Measurements from ENCODE around the gene CDC34.

CDC34 gene

GRCh38 chr19:497869-498510, 33.6 kb upstream of the CDC34 start:
- no peak for DNase-seq

- no peak for DNase-seq
Measured at GRCh38 chr19:498511-498891, 33.1 kb upstream of the CDC34 start.

GRCh38 chr19:498977-499623, 32.5 kb upstream of the CDC34 start:
- DNase-seq = no peak

GRCh38 chr19:501646-502045, 29.9 kb upstream of the CDC34 start:
- DNase-seq = no peak

DNA sequence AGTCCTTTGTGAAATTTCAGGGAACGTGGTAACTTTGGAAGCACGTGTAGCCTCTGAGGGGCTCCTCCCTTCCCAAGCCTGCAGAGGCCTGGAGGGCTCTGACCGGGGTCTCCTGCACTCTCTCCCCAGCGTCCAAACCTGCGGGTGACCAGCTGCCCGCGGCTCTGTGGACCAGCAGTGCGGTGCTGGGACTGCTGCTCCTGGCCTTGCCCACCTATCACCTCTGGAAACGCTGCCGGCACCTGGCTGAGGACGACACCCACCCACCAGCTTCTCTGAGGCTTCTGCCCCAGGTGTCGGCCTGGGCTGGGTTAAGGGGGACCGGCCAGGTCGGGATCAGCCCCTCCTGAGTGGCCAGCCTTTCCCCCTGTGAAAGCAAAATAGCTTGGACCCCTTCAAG, 26.9 kb upstream of the CDC34 start:
- DNase-seq = no peak

GRCh38 chr19:506404-507285, 24.9 kb upstream of the CDC34 start:
- peak; percentile 96 for DNase-seq

GRCh38 chr19:507286-508203, 24.0 kb upstream of the CDC34 start, which contains the start of gene TPGS1:
TPGS1 (plus strand) TSS chr19:507497; CDS start chr19:507507, 10 bp downstream.
- DNase-seq = peak; percentile 48

DNA sequence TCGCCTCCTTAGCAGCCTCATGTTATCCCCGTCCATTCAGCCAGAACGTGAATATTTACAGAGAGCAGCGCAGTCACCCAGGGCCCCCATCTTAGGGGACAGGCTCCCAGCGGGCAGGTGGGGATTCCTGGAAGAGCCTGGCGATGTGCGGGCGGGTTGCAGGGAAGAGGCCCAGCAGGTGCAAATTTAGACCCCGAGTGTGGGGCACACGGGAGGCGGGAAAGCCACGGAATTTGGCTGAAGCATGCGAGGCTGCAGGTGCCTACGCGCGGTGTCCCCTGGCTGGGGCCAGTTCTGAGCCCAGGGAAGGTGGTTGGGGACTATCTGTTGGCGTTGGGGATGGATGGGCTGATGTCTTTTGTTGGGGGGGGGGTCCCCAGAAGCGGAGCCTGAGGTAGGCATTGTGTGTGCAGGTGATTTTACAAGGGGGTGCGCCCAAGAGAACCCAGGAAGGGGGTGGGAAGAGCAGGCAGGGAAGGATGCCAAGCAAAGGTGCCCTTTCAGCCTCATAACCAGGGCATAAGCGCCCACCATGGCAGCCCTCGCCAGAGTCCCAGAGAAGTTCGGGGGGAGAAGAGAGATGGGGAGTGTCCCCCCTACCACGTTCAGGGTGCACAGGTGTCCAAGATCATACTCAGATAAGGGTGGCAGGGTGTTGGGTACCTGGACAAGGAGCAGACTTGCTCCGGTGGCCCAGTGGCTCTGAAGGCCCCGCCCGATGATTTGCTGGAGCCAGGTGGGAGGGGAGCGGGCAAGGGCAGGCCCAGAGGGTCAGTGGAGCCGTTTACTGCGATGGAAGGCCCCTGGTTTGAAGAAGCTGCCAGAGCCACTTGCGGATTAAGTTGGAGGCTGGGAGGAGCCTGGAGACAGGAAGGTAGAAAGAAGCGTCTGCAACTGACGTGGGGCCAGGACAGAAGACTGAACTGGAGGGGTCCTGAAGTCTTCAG, 23.1 kb upstream of the CDC34 start:
- DNase-seq = no peak

- peak; percentile 61 for DNase-seq
Measured at GRCh38 chr19:510606-511100, 20.9 kb upstream of the CDC34 start.

DNA sequence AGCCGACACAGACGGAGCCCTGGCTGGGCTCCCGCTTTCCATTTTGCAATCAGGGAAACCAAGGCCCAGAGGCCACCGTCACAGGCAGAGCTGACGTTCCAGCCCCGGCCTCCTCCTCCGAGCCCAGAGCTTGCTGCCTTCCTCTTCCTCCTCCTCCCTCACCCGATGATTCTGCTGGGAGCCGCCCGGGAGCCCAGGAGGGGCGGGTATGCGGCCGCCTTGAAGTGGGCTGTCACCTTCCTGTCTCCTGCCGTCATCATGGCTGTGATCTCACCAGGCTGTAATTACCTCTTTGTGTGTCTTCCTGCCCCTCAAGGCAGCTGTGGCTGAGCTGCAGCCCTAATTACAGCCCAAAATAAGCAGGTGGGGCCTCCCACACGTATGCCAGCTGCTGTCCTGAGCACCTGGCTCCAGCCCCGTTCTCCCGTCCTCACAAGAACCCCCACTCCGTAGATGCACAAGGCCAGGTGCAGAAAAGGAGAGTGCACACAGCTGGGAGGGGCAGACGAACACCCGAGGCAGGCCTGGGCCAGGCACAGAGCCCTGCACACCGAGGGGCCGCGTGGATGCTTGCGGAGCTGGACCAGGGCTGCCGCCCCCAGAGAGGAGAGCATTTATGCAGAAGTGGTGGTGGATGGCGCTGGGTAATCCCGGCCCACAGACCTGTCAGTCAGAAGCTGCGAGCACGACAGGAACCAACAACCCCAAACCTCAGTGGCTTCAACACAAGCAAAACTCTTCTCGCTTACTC, 20.3 kb upstream of the CDC34 start:
- DNase-seq = peak; percentile 98

DNA sequence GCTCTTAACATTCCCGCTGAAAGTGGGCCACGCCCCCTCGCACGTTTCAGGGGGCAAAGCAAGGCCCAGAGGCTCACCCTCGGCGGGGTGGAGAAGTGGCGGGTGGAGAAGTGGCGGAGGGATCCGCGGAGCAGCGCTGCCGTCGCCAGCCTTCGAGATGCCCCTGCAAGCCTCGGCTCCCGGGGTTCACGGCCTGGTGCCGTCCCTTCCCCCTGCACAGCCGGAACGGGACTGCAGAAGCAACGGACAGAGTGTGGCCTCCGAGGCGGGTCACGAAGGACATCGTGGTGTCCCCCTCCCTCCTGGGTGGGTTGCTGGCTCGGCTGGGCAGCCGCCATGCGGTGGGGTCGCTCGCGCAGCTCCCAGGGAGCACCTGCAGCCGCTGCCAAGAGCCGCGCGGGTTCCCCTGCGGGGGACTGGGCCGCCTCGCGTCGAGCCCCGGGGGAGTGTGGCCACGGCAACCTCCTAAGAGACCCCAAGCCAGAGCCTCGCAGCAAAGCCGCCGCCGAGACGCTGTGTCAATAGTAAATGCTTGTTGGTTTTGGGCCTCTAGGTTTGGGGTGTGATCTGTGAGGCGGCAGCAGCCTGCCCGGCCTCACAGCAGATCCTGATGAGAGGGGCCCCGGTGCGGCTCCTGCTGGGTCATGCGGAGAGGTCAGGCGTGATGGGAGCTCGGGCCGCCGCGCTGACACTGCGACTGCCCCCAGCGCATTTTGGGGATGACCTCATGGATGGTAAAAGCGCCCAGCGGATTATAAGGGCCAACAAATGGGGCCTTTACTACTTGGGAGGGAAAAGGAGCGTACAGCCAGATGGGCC, 18.8 kb upstream of the CDC34 start:
- peak; percentile 68 for DNase-seq

DNA sequence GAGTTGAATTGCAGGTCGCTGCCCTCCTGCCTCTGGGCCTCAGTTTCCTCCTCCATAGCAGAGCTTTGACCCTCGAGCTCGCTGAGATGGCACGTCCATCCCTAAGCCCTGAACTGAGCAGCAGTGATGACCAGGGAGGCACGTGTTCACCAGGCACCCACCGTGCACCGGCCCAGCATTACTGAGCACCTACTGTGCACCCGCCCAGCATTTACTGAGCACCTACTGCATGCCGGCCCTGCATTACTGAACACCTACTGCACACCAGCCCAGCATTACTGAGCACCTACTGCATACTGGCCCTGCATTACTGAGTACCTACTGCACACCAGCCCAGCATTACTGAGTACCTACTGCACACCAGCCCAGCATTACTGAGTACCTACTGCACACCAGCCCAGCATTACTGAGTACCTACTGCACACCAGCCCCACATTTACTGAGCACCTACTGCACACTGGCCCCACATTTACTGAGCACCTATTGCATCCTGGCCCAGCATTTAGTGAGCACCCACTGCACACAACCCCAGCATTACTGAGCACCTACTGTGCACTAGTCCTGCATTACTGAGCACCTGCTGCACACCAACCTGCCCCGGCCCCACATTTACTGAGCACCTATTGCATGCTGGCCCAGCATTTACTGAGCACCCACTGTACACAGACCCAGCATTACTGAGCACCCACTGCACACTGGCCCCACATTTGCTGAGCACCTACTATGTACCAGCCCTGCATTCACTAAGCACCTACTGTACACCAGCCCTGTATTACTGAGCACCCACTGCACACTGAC, 18.0 kb upstream of the CDC34 start:
- no peak for DNase-seq

DNA sequence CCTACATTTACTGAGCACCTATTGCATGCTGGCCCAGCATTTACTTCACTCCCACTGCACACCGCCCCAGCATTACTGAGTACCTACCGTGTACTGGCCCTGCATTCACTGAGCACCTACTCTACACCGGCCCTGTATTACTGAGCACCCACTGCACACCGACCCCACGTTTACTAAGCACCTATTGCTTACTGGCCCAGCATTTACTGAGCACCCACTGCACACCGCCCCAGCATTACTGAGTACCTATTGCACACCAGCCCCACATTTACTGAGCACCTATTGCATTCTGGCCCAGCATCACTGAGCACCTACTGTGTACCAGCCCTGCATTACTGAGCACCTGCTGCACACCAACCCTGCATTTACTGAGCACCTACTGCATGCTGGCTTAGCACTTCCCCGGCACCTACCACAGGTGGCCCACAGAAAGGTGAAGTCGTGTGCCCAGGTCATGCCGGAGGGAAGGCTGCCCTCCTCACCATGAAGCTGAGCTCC, 17.3 kb upstream of the CDC34 start:
- DNase-seq = no peak

DNA sequence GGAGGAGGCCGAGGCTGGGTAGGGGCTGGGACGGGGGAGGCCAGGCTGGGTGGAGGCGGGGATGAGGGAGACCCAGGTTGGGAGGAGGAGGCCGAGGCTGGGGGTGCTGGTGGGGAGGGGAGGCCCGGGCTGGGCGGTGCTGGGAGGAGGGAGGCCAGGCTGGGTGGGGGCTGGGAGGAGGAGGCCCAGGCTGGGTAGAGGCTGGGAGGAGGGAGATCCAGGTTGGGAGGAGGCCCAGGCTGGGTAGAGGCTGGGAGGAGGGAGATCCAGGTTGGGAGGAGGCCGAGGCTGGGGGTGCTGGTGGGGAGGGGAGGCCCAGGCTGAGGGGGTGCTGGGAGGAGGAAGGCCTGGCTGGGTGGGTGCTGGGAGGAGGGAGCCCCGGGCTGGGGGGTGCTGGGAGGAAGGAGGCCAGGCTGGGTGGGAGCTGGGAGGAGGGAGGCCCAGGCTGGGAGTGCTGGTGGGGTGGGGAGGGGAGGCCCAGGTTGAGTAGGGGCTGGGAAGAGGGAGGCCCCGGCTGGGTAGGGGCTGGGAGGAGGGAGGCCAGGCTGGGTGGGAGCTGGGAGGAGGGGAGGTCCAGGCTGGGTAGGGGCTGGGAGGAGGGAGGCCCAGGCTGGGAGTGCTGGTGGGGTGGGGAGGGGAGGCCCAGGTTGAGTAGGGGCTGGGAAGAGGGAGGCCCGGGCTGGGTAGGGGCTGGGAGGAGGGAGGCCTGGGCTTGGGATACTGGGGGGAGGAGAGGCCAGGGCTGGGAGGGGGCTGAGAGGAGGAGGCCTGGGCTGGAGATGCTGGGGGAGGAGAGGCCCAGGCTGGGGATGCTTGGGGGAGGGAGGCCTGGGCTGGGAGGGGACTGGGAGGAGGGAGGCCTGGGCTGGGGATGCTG, 13.6 kb upstream of the CDC34 start:
- no peak for DNase-seq

DNA sequence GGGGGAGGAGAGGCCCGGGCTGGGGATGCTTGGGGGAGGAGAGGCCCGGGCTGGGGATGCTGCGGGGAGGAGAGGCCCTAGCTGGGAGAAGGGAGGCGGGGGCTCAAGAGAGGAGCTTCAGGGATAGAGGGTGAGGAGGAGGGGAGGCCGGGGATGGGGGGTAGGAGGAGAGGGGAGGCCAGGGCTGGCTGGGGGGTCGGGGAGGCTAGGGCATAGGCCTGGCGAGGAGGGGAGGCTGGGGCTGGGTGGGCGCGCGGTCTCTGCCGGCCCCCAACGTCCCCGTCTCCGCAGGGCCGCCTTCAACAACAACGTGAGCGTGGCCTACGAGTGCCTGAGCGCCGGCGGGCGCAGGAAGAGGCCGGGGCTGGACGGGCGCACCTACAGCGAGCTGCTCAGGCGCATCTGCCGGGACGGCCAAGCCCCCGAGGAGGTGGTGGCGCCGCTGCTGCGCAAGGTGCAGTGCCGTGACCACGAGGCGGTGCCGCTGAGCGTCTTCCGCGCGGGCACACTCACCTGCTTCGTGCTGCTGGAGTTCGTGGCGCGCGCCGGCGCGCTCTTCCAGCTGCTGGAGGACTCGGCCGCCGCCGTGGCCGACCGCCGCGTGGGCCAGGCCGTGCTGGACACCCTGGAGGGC, 12.8 kb upstream of the CDC34 start:
- no peak for DNase-seq

- DNase-seq = no peak
Measured at GRCh38 chr19:519449-519865, 12.1 kb upstream of the CDC34 start.

- no peak for DNase-seq
Measured at GRCh38 chr19:522726-523125, 8.8 kb upstream of the CDC34 start.
